Smooth muscle cell (in vitro differentiated cells): ENCODE measurements around the gene NAPA. TPM values are rescaled to one million over a fixed set of nuclear protein-coding genes. Genes with fewer than 3 reads are reported as not detected.

Experiments used
- DNase-seq: peaks from one replicate; lab custom pipeline; 2025; ENCODE audit not compliant: unreplicated experiment; lab: John Stamatoyannopoulos, UW
- H2AFZ ChIP-seq: fragments of 200-600 bp; sonication (generic); 2 replicates; pipeline ENCODE4 v1.6.0; 2016; ENCODE audit warnings: antibody characterized with exemption, low read depth, mild to moderate bottlenecking
- H3F3A ChIP-seq: fragments of 200-600 bp; sonication (generic); 2 replicates; pipeline ENCODE4 v1.6.0; 2017; ENCODE audit warnings: antibody characterized with exemption, low read depth
- H3K27ac ChIP-seq: fragments of 200-600 bp; sonication (generic); 2 replicates; pipeline ENCODE4 v1.5.1; 2016; ENCODE audit warnings: low read depth, mild to moderate bottlenecking
- H3K27me3 ChIP-seq: fragments of 200-600 bp; sonication (generic); 2 replicates; pipeline ENCODE4 v1.6.1; 2016; ENCODE audit warnings: low read depth, mild to moderate bottlenecking
- H3K36me3 ChIP-seq: fragments of 200-600 bp; sonication (generic); 2 replicates; pipeline ENCODE4 v1.5.1; 2016; ENCODE audit warnings: low read depth
- H3K4me1 ChIP-seq: fragments of 200-600 bp; sonication (generic); 2 replicates; pipeline ENCODE4 v1.5.1; 2016; ENCODE audit warnings: low read depth
- H3K4me2 ChIP-seq: fragments of 200-600 bp; sonication (generic); 2 replicates; pipeline ENCODE4 v1.6.0; 2016; ENCODE audit warnings: mild to moderate bottlenecking
- H3K4me3 ChIP-seq: fragments of 200-600 bp; sonication (generic); 2 replicates; pipeline ENCODE4 v1.5.1; 2016; ENCODE audit warnings: mild to moderate bottlenecking
- H3K79me2 ChIP-seq: fragments of 200-600 bp; sonication (generic); 2 replicates; pipeline ENCODE4 v1.6.0; 2016; ENCODE audit warnings: low read depth, mild to moderate bottlenecking
- H3K9ac ChIP-seq: fragments of 200-600 bp; sonication (generic); 2 replicates; pipeline ENCODE4 v1.6.0; 2016; ENCODE audit warnings: low read depth
- H3K9me3 ChIP-seq: fragments of 200-600 bp; sonication (generic); replicated peaks from 2 replicates; pipeline ENCODE4 v1.5.1; 2016; ENCODE audit warnings: low read depth
- H4K20me1 ChIP-seq: fragments of 200-600 bp; sonication (generic); 2 replicates; pipeline ENCODE4 v1.6.0; 2016; ENCODE audit warnings: low read depth
- CTCF ChIP-seq: fragments of 200-600 bp; sonication (generic); IDR thresholded peaks from 2 replicates; pipeline ENCODE4 v1.5.1; 2017; ENCODE audit warnings: borderline replicate concordance, mild to moderate bottlenecking, antibody characterized with exemption; ENCODE audit not compliant: insufficient read depth, poor library complexity, severe bottlenecking
- WGBS: methylation state at CpG from one replicate; pipeline ENCODE4 v1.1.7; 2016; ENCODE audit warnings: low lambda C conversion rate; 5-methylcytosine and 5-hydroxymethylcytosine counted together
- polyA plus RNA-seq: library from polyadenylated mRNA; unstranded; fragments of >200 nt; fragmentation: Nextera tagmentation; extraction: Ambion mirVana; gene quantifications from 2 replicates; pipeline ENCODE4 v1.2.1, GENCODE V29; 2016
- total RNA-seq: library from RNA; depleted of rRNA; stranded (reverse); fragments of >200 nt; gene quantifications from 2 replicates; pipeline ENCODE4 v1.2.3, GENCODE V29; 2014

NAPA gene
- total and polyA plus RNA-seq, 2 experiments from 2014 or later, result 65.0 to 78.7 TPM

- H4K20me1 ChIP-seq, result no peaks in the 10 kb centered on the region
- no peak overlapping the region for H2AFZ ChIP-seq
- no peak overlapping the region for H3K4me3 ChIP-seq
- DNase-seq, result no peak
- no peak overlapping the region for H3K4me2 ChIP-seq
- no peak for TF ChIP-seq CTCF
- H3K27ac ChIP-seq, result no peak overlapping the region
- no peak overlapping the region for H3K9ac ChIP-seq
- no peaks in the 10 kb centered on the region for H3K4me1 ChIP-seq
- H3F3A ChIP-seq, result no peaks in the 10 kb centered on the region
- H3K9me3 ChIP-seq, result peaks cover 5% of the 10 kb centered on the region
- 67% methylated on average over 5 of the region's 5 CpGs for WGBS
- H3K36me3 ChIP-seq, result no peaks in the 10 kb centered on the region
- H3K79me2 ChIP-seq, result no peaks in the 10 kb centered on the region
- H3K27me3 ChIP-seq, result peaks cover 37% of the 10 kb centered on the region
Observed at GRCh38 chr19:47458672-47459071, 56.2 kb downstream of the NAPA start.

DNA sequence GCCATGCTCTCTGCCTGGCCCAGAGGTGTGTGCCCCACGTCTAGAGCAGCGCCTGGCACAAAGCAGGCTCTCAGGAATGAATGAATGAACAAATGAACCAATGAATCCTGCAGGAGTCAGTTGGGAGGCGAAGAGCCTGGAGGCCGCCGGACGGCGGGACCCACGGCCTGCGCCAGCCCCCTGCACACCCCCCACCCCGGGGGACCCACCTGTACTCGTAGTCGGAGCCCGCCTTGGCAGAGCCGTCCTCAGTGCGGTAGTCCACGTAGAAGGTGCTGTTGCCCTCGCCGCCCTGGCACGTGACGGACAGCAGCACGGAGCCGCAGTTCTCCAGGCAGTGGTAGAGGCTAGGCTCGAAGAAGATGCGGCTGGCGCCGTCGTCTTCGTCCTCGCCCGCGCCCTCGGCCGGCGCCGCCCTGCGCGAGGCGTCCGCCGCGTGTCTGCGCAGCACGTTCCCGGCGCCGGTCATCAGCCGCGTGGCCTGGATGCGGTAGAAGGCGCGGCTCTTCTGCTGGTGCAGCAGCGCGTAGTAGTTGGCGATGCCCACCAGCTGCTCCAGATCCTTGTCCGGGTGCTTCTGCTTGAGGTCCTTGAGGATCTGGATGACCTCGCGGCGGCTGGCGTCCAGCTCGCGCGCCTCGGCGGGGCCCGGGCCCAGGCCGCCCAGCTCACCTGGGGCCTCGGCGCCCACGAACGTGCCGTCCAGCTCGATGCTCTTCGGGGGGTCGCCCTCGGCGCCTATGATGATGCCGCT lies 58.0 kb downstream of the NAPA start:
- no peaks in the 10 kb centered on the region for H3K4me1 ChIP-seq
- H3K27me3 ChIP-seq, result peaks cover 37% of the 10 kb centered on the region
- no peaks in the 10 kb centered on the region for H3F3A ChIP-seq
- TF ChIP-seq CTCF, result no peak
- peaks cover 5% of the 10 kb centered on the region for H3K9me3 ChIP-seq
- no peak for DNase-seq
- no peak overlapping the region for H3K4me2 ChIP-seq
- WGBS, result 82% methylated on average over 52 of the region's 77 CpGs
- no peak overlapping the region for H2AFZ ChIP-seq
- H4K20me1 ChIP-seq, result no peaks in the 10 kb centered on the region
- no peak overlapping the region for H3K9ac ChIP-seq
- H3K79me2 ChIP-seq, result no peaks in the 10 kb centered on the region
- H3K27ac ChIP-seq, result no peak overlapping the region
- no peaks in the 10 kb centered on the region for H3K36me3 ChIP-seq
- no peak overlapping the region for H3K4me3 ChIP-seq

DNA sequence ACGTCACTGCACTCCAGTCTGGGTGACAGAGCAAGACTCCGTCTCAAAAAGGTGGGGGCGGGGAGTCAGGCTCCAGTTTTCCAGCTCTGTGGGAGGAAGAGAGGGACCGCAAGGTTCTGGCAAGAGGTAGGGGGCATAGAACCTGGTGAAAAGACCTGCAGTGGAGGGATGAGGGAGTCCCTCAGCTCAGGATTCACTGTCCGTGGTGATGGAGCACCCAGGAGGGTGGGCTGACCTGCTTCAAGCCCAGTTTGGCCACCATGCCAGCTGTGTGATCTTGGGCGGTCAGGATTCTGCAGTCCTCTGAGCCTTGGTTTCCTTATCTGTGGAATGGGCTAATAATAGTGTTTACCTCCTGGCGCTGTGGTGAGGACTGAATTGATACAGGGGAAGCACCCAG lies 64.4 kb downstream of the NAPA start:
- no peak overlapping the region for H2AFZ ChIP-seq
- H3K9ac ChIP-seq, result no peak overlapping the region
- H3F3A ChIP-seq, result no peaks in the 10 kb centered on the region
- no peak for TF ChIP-seq CTCF
- no peaks in the 10 kb centered on the region for H3K79me2 ChIP-seq
- H3K4me1 ChIP-seq, result no peaks in the 10 kb centered on the region
- 71% methylated on average over 7 of the region's 7 CpGs for WGBS
- no peak overlapping the region for H3K4me3 ChIP-seq
- no peak overlapping the region for H3K27ac ChIP-seq
- no peaks in the 10 kb centered on the region for H3K9me3 ChIP-seq
- no peak for DNase-seq
- no peaks in the 10 kb centered on the region for H3K36me3 ChIP-seq
- H3K27me3 ChIP-seq, result peaks cover 56% of the 10 kb centered on the region
- H4K20me1 ChIP-seq, result no peaks in the 10 kb centered on the region
- H3K4me2 ChIP-seq, result no peak overlapping the region

DNA sequence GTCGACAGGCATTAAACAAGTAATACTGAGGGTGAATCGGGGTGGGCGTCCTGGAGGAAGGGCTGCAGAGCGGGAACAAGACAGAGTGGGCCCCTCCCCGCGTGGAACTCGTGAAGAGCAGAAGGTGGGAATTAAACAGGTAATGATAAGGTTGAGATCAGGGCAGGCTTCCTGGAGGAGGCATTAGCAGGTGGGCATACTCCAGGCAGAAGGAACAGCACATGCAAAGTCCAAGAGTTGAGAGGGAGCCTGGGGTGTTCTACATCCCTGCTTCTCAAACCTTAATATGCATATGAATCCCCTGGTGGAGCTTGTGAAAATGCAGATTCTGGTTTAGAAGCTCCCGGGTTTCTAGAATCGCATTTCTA lies 66.5 kb downstream of the NAPA start:
- Histone ChIP-seq H3K4me3 (no peak overlapping the region), H3K27me3 (peaks cover 76% of the 10 kb centered on the region), H3K4me2 (no peak overlapping the region), H3K36me3 (no peaks in the 10 kb centered on the region), H3K4me1 (no peaks in the 10 kb centered on the region), H3K79me2 (no peaks in the 10 kb centered on the region), H4K20me1 (no peaks in the 10 kb centered on the region), H3K9me3 (no peaks in the 10 kb centered on the region), H3K27ac (no peak overlapping the region), H3F3A (no peaks in the 10 kb centered on the region), H2AFZ (no peak overlapping the region), H3K9ac (no peak overlapping the region)
- no peak for TF ChIP-seq CTCF
- 33% methylated on average over 9 of the region's 9 CpGs for WGBS
- DNase-seq, result no peak
